HepG2 (cell line): ENCODE measurements around the gene OR1S2.

ENCODE experiments used
- JARID2 ChIP-seq: sonication (generic); formaldehyde crosslinking; IDR thresholded peaks from 2 replicates; pipeline ENCODE4 v1.8.1; 2023; ENCODE audit warnings: missing genetic modification reagents, inconsistent platforms; ENCODE audit not compliant: insufficient replicate concordance
- MIXL1 ChIP-seq: IDR thresholded peaks from 2 replicates; pipeline ENCODE4 v1.6.1; 2016
- MTA3 ChIP-seq: sonication (generic); formaldehyde crosslinking; IDR thresholded peaks from 2 replicates; pipeline ENCODE4 v1.4.0; 2020; ENCODE audit warnings: missing genetic modification reagents
- PAF1 ChIP-seq: IDR thresholded peaks from 2 replicates; pipeline ENCODE4 v1.6.1; 2016; ENCODE audit warnings: missing genetic modification reagents, missing compliant biosample characterization
- PLRG1 ChIP-seq: fragments of 450-650 bp; conservative IDR thresholded peaks from 2 replicates; pipeline ENCODE4 v1.6.1; 2016
- RFX5 ChIP-seq: IDR thresholded peaks from 2 replicates; pipeline ENCODE4 v1.6.1; 2011; ENCODE audit warnings: low read depth, low read length, improper control_type of control experiment
- TF ChIP-seq, protein P1 (sequence below): sonication (generic); formaldehyde crosslinking; conservative IDR thresholded peaks from 2 replicates; pipeline ENCODE4 v1.8.0; 2022; ENCODE audit warnings: low read depth, missing genetic modification reagents
- TF ChIP-seq, protein P2 (sequence below): sonication (generic); formaldehyde crosslinking; IDR thresholded peaks from 2 replicates; pipeline ENCODE4 v1.5.0; 2020; ENCODE audit warnings: mild to moderate bottlenecking, missing genetic modification reagents, moderate library complexity

GRCh38 chr11:58216476-58216875, 12.5 kb upstream of the OR1S2 start:
- TF ChIP-seq MIXL1 (CRISPR knock-in tag) = no peak
- TF ChIP-seq, protein P1, sequence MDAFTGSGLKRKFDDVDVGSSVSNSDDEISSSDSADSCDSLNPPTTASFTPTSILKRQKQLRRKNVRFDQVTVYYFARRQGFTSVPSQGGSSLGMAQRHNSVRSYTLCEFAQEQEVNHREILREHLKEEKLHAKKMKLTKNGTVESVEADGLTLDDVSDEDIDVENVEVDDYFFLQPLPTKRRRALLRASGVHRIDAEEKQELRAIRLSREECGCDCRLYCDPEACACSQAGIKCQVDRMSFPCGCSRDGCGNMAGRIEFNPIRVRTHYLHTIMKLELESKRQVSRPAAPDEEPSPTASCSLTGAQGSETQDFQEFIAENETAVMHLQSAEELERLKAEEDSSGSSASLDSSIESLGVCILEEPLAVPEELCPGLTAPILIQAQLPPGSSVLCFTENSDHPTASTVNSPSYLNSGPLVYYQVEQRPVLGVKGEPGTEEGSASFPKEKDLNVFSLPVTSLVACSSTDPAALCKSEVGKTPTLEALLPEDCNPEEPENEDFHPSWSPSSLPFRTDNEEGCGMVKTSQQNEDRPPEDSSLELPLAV (CRISPR knock-in tag) = no peak
- no peak for TF ChIP-seq JARID2
- TF ChIP-seq, protein P2, sequence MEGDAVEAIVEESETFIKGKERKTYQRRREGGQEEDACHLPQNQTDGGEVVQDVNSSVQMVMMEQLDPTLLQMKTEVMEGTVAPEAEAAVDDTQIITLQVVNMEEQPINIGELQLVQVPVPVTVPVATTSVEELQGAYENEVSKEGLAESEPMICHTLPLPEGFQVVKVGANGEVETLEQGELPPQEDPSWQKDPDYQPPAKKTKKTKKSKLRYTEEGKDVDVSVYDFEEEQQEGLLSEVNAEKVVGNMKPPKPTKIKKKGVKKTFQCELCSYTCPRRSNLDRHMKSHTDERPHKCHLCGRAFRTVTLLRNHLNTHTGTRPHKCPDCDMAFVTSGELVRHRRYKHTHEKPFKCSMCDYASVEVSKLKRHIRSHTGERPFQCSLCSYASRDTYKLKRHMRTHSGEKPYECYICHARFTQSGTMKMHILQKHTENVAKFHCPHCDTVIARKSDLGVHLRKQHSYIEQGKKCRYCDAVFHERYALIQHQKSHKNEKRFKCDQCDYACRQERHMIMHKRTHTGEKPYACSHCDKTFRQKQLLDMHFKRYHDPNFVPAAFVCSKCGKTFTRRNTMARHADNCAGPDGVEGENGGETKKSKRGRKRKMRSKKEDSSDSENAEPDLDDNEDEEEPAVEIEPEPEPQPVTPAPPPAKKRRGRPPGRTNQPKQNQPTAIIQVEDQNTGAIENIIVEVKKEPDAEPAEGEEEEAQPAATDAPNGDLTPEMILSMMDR (CRISPR knock-in tag) = no peak
- TF ChIP-seq RFX5 = no peak
- TF ChIP-seq PLRG1 = no peak
- no peak for TF ChIP-seq MTA3 (CRISPR knock-in tag)
- no peak for TF ChIP-seq PAF1 (CRISPR knock-in tag)
